H1 (cell line): ENCODE measurements around the gene COX10. TPM values are rescaled to one million over a fixed set of nuclear protein-coding genes. Genes with fewer than 3 reads are reported as not detected.

Experiments used
- BACH1 ChIP-seq: IDR thresholded peaks from 2 replicates; pipeline ENCODE4 v1.6.1; 2012; ENCODE audit warnings: low read length, improper control_type of control experiment
- CHD2 ChIP-seq: IDR thresholded peaks from 2 replicates; pipeline ENCODE4 v1.6.1; 2012; ENCODE audit warnings: low read length, improper control_type of control experiment
- CHD7 ChIP-seq: fragments of 300-600 bp; sonication (generic); IDR thresholded peaks from 2 replicates; pipeline ENCODE4 v1.7.1; 2012; ENCODE audit warnings: low read length, moderate library complexity, mild to moderate bottlenecking, inconsistent platforms; ENCODE audit not compliant: insufficient replicate concordance
- CREB1 ChIP-seq: IDR thresholded peaks from 2 replicates; pipeline ENCODE4 v1.6.1; 2012; ENCODE audit warnings: inconsistent platforms
- FOSL1 ChIP-seq: IDR thresholded peaks from 2 replicates; pipeline ENCODE4 v1.6.1; 2011; ENCODE audit warnings: mild to moderate bottlenecking, low read depth, low read length, moderate library complexity; ENCODE audit not compliant: insufficient read depth
- KDM1A ChIP-seq: fragments of 200-600, 300-600 bp; sonication (generic); IDR thresholded peaks from 2 replicates; pipeline ENCODE4 v1.7.1; 2016; ENCODE audit warnings: mild to moderate bottlenecking, low read length, borderline replicate concordance
- RFX5 ChIP-seq: IDR thresholded peaks from 2 replicates; pipeline ENCODE4 v1.6.1; 2011; ENCODE audit warnings: low read depth, low read length, improper control_type of control experiment, borderline replicate concordance
- TEAD4 ChIP-seq: IDR thresholded peaks from 2 replicates; pipeline ENCODE4 v1.6.1; 2012; ENCODE audit warnings: low read depth, low read length, inconsistent platforms, mixed read lengths
- USF2 ChIP-seq: IDR thresholded peaks from 2 replicates; pipeline ENCODE4 v1.6.1; 2011; ENCODE audit warnings: low read length, improper control_type of control experiment
- polyA plus RNA-seq, 7 experiments: library from polyadenylated mRNA; depleted of rRNA in 3 of 7; stranded (reverse) in 5 of 7; unstranded in 2 of 7; fragments of >200 nt in 5 of 7; fragments of 200-250 nt in 2 of 7; gene quantifications; 1 replicate in 5 of 7; 2 replicates in 1 of 7; 4 replicates in 1 of 7; pipeline versions ENCODE4 v1.2.1 to v1.2.3, GENCODE V29; 2011 to 2013; ENCODE audit warnings: missing spikeins in 2 of 7, mixed read lengths in 2 of 7
- total RNA-seq: library from RNA; stranded (reverse); fragmentation: NEBNext Ultra II Directional; extraction: Animal tissue kit (Norgen Biotek cat#: 25700); gene quantifications from 2 replicates; pipeline ENCODE4 v1.2.1, GENCODE V29; 2021

The COX10 gene
- total and polyA plus RNA-seq, 2 of the 8 experiments (the other 6 are each of a cell fraction or from before 2014, with no cell fraction given): 18.0 to 23.0 TPM

- TF ChIP-seq CHD7: no peak
- TF ChIP-seq RFX5: no peak
- TF ChIP-seq CHD2: no peak
- no peak for TF ChIP-seq BACH1
- TF ChIP-seq CREB1: no peak
- no peak for TF ChIP-seq FOSL1
- no peak for TF ChIP-seq TEAD4
- TF ChIP-seq KDM1A: no peak
- no peak for TF ChIP-seq USF2
These were observed 127.8 kb downstream of the COX10 start (continued) for GRCh38 chr17:14197057-14197456.
